Anterior cingulate cortex (tissue), 58 donors: ENCODE measurements around the gene DHX8.
"Not testable (repeated sequence)": the region's sequence is repeated elsewhere in the genome, so short reads cannot be mapped to it uniquely, and the experiment has no call there.

Source experiments
- DNase-seq, 58 donors: peaks; one replicate each; lab custom pipeline; 2025; lab: John Stamatoyannopoulos, UW

Gene DHX8

GRCh38 chr17:43459878-43460277, 23.9 kb upstream of the DHX8 start:
- not testable (repeated sequence) for DNase-seq

- DNase-seq, result no peak
These were observed 22.6 kb upstream of the DHX8 start for GRCh38 chr17:43461185-43461584.

- DNase-seq, result not testable (repeated sequence)
These were observed 21.2 kb upstream of the DHX8 start for GRCh38 chr17:43462569-43462968.

- no peak for DNase-seq
These were observed 20.5 kb upstream of the DHX8 start for GRCh38 chr17:43463241-43463640.

GRCh38 chr17:43464046-43464445, 19.7 kb upstream of the DHX8 start:
- DNase-seq, result no peak

- no peak for DNase-seq
These were observed 18.7 kb upstream of the DHX8 start for GRCh38 chr17:43465049-43465448.

GRCh38 chr17:43467981-43468581, 15.7 kb upstream of the DHX8 start:
- DNase-seq, result peak in 41 of 58 donors; percentile 1 to 70 (median 22)

GRCh38 chr17:43468691-43469139, 15.1 kb upstream of the DHX8 start:
- no peak for DNase-seq

- no peak for DNase-seq
These were observed 14.6 kb upstream of the DHX8 start for GRCh38 chr17:43469145-43469544.

GRCh38 chr17:43471585-43472160, 12.1 kb upstream of the DHX8 start:
- no peak for DNase-seq

GRCh38 chr17:43475494-43476089, 8.2 kb upstream of the DHX8 start:
- DNase-seq, result no peak

- DNase-seq, result not testable (repeated sequence)
These were observed 7.5 kb upstream of the DHX8 start for GRCh38 chr17:43476306-43476705.

- no peak for DNase-seq
These were observed 5.7 kb upstream of the DHX8 start for GRCh38 chr17:43477832-43478634.

GRCh38 chr17:43479948-43480347, 3.8 kb upstream of the DHX8 start:
- DNase-seq, result no peak

GRCh38 chr17:43482103-43483012, 1.4 kb upstream of the DHX8 start:
- no peak for DNase-seq

- DNase-seq, result no peak
These were observed 6.8 kb downstream of the DHX8 start for GRCh38 chr17:43490621-43491020.

GRCh38 chr17:43509440-43509839, 25.7 kb downstream of the DHX8 start:
- DNase-seq, result not testable (repeated sequence)

- DNase-seq, result not testable (repeated sequence)
These were observed 27.4 kb downstream of the DHX8 start for GRCh38 chr17:43511199-43511598.

GRCh38 chr17:43515656-43516055, 31.9 kb downstream of the DHX8 start:
- DNase-seq, result peak in 1 of 58 donors; percentile 16

GRCh38 chr17:43517161-43517560, 33.4 kb downstream of the DHX8 start:
- DNase-seq, result no peak
